MM.1S (cell line): Measurements from ENCODE around the gene VEGFB.

Experiments used
- DNase-seq: peaks from one replicate; pipeline ENCODE4 v3.0.0-alpha.2; 2015
- H2AFZ ChIP-seq: fragments of 300-600 bp; sonication (generic); 2 replicates; pipeline ENCODE4 v1.6.0; 2016; ENCODE audit warnings: antibody characterized with exemption, low read length
- H3F3A ChIP-seq: fragments of 300-600 bp; sonication (generic); 2 replicates; pipeline ENCODE4 v1.6.1; 2016; ENCODE audit warnings: mild to moderate bottlenecking, antibody characterized with exemption, low read length, moderate library complexity, mixed read lengths; ENCODE audit not compliant: insufficient read depth
- H3K27ac ChIP-seq: fragments of 300-600 bp; sonication (generic); 2 replicates; pipeline ENCODE4 v1.5.1; 2016; ENCODE audit warnings: mild to moderate bottlenecking, low read length
- H3K27me3 ChIP-seq: fragments of 300-600 bp; sonication (generic); replicated peaks from 2 replicates; pipeline ENCODE4 v1.6.0; 2016; ENCODE audit warnings: low read length; ENCODE audit not compliant: insufficient read depth
- H3K36me3 ChIP-seq: fragments of 300-600 bp; sonication (generic); replicated peaks from 2 replicates; pipeline ENCODE4 v1.6.1; 2016; ENCODE audit warnings: mild to moderate bottlenecking, low read length, mixed read lengths; ENCODE audit not compliant: insufficient read depth
- H3K4me1 ChIP-seq: fragments of 300-600 bp; sonication (generic); 2 replicates; pipeline ENCODE4 v1.6.1; 2016; ENCODE audit warnings: low read length, mixed read lengths
- H3K4me2 ChIP-seq: fragments of 300-600 bp; sonication (generic); 2 replicates; pipeline ENCODE4 v1.6.0; 2016; ENCODE audit warnings: low read depth, low read length
- H3K4me3 ChIP-seq: fragments of 300-600 bp; sonication (generic); 2 replicates; pipeline ENCODE4 v1.5.1; 2016; ENCODE audit warnings: low read length, mixed read lengths
- H3K79me2 ChIP-seq: fragments of 300-600 bp; sonication (generic); 2 replicates; pipeline ENCODE4 v1.6.1; 2016; ENCODE audit warnings: mixed run types, low read length, mixed read lengths
- H3K9ac ChIP-seq: fragments of 300-600 bp; sonication (generic); 2 replicates; pipeline ENCODE4 v1.6.1; 2016; ENCODE audit warnings: low read length, mixed read lengths
- H3K9me2 ChIP-seq: fragments of 300-600 bp; sonication (generic); replicated peaks from 2 replicates; pipeline ENCODE4 v1.6.1; 2016; ENCODE audit warnings: mild to moderate bottlenecking, low read length, mixed read lengths; ENCODE audit not compliant: insufficient read depth
- H3K9me3 ChIP-seq: fragments of 300-600 bp; sonication (generic); replicated peaks from 2 replicates; pipeline ENCODE4 v1.6.1; 2016; ENCODE audit warnings: mild to moderate bottlenecking, low read length, mixed read lengths; ENCODE audit not compliant: insufficient read depth
- H4K20me1 ChIP-seq: fragments of 300-600 bp; sonication (generic); 2 replicates; pipeline ENCODE4 v1.6.1; 2016; ENCODE audit warnings: mild to moderate bottlenecking, low read length, moderate library complexity, mixed read lengths; ENCODE audit not compliant: insufficient read depth
- CTCF ChIP-seq: fragments of 300-600 bp; sonication (generic); IDR thresholded peaks from 2 replicates; pipeline ENCODE4 v1.5.1; 2016; ENCODE audit warnings: antibody characterized with exemption, low read length, mixed read lengths
- EZH2 ChIP-seq: fragments of 300-600 bp; sonication (generic); optimal IDR thresholded peaks from 2 replicates; pipeline ENCODE3; 2017; ENCODE audit warnings: low read depth, mild to moderate bottlenecking, antibody characterized with exemption, low read length, mixed read lengths
- EZH2phosphoT487 ChIP-seq: fragments of 300-600 bp; sonication (generic); IDR thresholded peaks from 2 replicates; pipeline ENCODE4 v1.6.1; 2018; ENCODE audit warnings: antibody characterized with exemption, low read length

VEGFB gene

GRCh38 chr11:64230171-64230984 is 4.0 kb upstream of the VEGFB start, which contains the start of gene DNAJC4:
Gene DNAJC4, plus strand, starts transcription at chr11:64230548. Its CDS starts 307 bp downstream, at chr11:64230855.
- Histone ChIP-seq H2AFZ (peak within 1 kb of the TSS; percentile 78), H3K79me2 (peaks cover 31% of the 10 kb centered on the region), H4K20me1 (no peaks in the 10 kb centered on the region), H3K9me2 (no peaks in the 10 kb centered on the region), H3K27ac (peak within 1 kb of the TSS; percentile 51; the same call in 1 of the 2 replicates), H3K36me3 (no peaks in the 10 kb centered on the region), H3K9ac (peak within 1 kb of the TSS; percentile 89), H3K4me2 (peak within 1 kb of the TSS; percentile 85), H3K27me3 (no peaks in the 10 kb centered on the region), H3K4me1 (peaks cover 14% of the 10 kb centered on the region), H3K4me3 (peak within 1 kb of the TSS; percentile 97), H3F3A (peaks cover 10% of the 10 kb centered on the region), H3K9me3 (no peaks in the 10 kb centered on the region)
- peak; percentile 97 for DNase-seq
- TF ChIP-seq EZH2, result no peak
- TF ChIP-seq CTCF, result no peak
- no peak for TF ChIP-seq EZH2phosphoT487

- Histone ChIP-seq H3K9ac (peak overlapping the region; percentile 89), H3K4me1 (peaks cover 14% of the 10 kb centered on the region), H3K4me3 (peak overlapping the region; percentile 97), H3K27ac (peak overlapping the region; percentile 51; the same call in 1 of the 2 replicates), H2AFZ (peak overlapping the region; percentile 78), H3K36me3 (no peaks in the 10 kb centered on the region), H4K20me1 (no peaks in the 10 kb centered on the region), H3K9me2 (no peaks in the 10 kb centered on the region), H3K79me2 (peaks cover 31% of the 10 kb centered on the region), H3K27me3 (no peaks in the 10 kb centered on the region), H3F3A (peaks cover 10% of the 10 kb centered on the region), H3K9me3 (no peaks in the 10 kb centered on the region), H3K4me2 (peak overlapping the region; percentile 85)
- TF ChIP-seq CTCF, result no peak
- DNase-seq, result no peak
Observed at GRCh38 chr11:64230985-64231365, 3.4 kb upstream of the VEGFB start.

GRCh38 chr11:64231546-64231945 is 2.8 kb upstream of the VEGFB start:
- H3K4me1 ChIP-seq, result peaks cover 14% of the 10 kb centered on the region
- DNase-seq, result no peak
- no peak overlapping the region for H3K9ac ChIP-seq
- H3K27ac ChIP-seq, result no peak overlapping the region
- H3K9me3 ChIP-seq, result no peaks in the 10 kb centered on the region
- H3F3A ChIP-seq, result peaks cover 10% of the 10 kb centered on the region
- H3K9me2 ChIP-seq, result no peaks in the 10 kb centered on the region
- no peaks in the 10 kb centered on the region for H3K27me3 ChIP-seq
- no peak overlapping the region for H3K4me3 ChIP-seq
- H3K79me2 ChIP-seq, result peaks cover 29% of the 10 kb centered on the region
- no peak for TF ChIP-seq EZH2
- no peak for TF ChIP-seq EZH2phosphoT487
- no peak for TF ChIP-seq CTCF
- H4K20me1 ChIP-seq, result no peaks in the 10 kb centered on the region
- H3K36me3 ChIP-seq, result no peaks in the 10 kb centered on the region
- no peak overlapping the region for H3K4me2 ChIP-seq
- H2AFZ ChIP-seq, result no peak overlapping the region
